WTC11 (cell line): ENCODE results near the gene ZNF860. TPM values are rescaled to one million over a fixed set of nuclear protein-coding genes. Genes with fewer than 3 reads are reported as not detected.
A peak's percentile ranks its signal among the peaks of the same experiment; 100 is the strongest.

Experiments
- ATAC-seq: fragments of 200-7000 bp; cut with Tn5 transposase; 2 replicates; pipeline ENCODE4 v1.10.0; 2021; ENCODE audit warnings: mild to moderate bottlenecking, moderate library complexity
- CTCF ChIA-PET: fragments of 300-600 bp; sonication (Branson Sonifier 250); formaldehyde crosslinking; loops from one replicate; lab custom pipeline; 2021; ENCODE audit warnings: antibody characterized with exemption; lab: Charles Lee
- POLR2A ChIA-PET: fragments of 350-600 bp; sonication (Branson Sonifier 250); formaldehyde crosslinking; loops from one replicate; lab custom pipeline; 2021; ENCODE audit warnings: antibody characterized with exemption; lab: Charles Lee
- DNase-seq: peaks from one replicate; pipeline ENCODE4 v3.0.0; 2021; ENCODE audit warnings: low spot score
- H3K27ac Mint-ChIP-seq: 2 replicates; pipeline ENCODE4 v1.8.0; 2021; ENCODE audit warnings: mixed read lengths
- H3K27me3 Mint-ChIP-seq: 2 replicates; pipeline ENCODE4 v1.8.0; 2021; ENCODE audit warnings: low read depth, mild to moderate bottlenecking, moderate library complexity, mixed read lengths
- H3K36me3 Mint-ChIP-seq: 2 replicates; pipeline ENCODE4 v1.8.0; 2021; ENCODE audit warnings: mixed read lengths
- H3K4me1 Mint-ChIP-seq: 2 replicates; pipeline ENCODE4 v1.8.0; 2022; ENCODE audit warnings: mixed read lengths
- H3K4me3 Mint-ChIP-seq: 2 replicates; pipeline ENCODE4 v1.8.0; 2021; ENCODE audit warnings: mild to moderate bottlenecking, moderate library complexity, mixed read lengths
- H3K9me3 Mint-ChIP-seq: 2 replicates; pipeline ENCODE4 v1.8.0; 2021; ENCODE audit warnings: mixed read lengths
- ARID4B ChIP-seq: sonication (generic); formaldehyde crosslinking; IDR thresholded peaks from 2 replicates; pipeline ENCODE4 v1.8.0; 2023; ENCODE audit warnings: missing genetic modification reagents, mild to moderate bottlenecking, borderline replicate concordance
- ATF1 ChIP-seq: sonication (generic); formaldehyde crosslinking; IDR thresholded peaks from 2 replicates; pipeline ENCODE4 v1.8.1; 2023; ENCODE audit warnings: mild to moderate bottlenecking, moderate library complexity, missing genetic modification reagents
- CREM ChIP-seq: sonication (generic); formaldehyde crosslinking; IDR thresholded peaks from 2 replicates; pipeline ENCODE4 v1.8.1; 2022; ENCODE audit warnings: mild to moderate bottlenecking, missing genetic modification reagents, moderate library complexity
- ETV6 ChIP-seq: sonication (generic); formaldehyde crosslinking; IDR thresholded peaks from 2 replicates; pipeline ENCODE4 v1.8.1; 2022; ENCODE audit warnings: mild to moderate bottlenecking, missing genetic modification reagents
- FOXP1 ChIP-seq: sonication (generic); formaldehyde crosslinking; IDR thresholded peaks from 2 replicates; pipeline ENCODE4 v1.8.0; 2022; ENCODE audit warnings: missing genetic modification reagents, mild to moderate bottlenecking, moderate library complexity, borderline replicate concordance
- JAZF1 ChIP-seq: fragments of 250-450 bp; sonication (Bioruptor Pico); IDR thresholded peaks from 2 replicates; pipeline ENCODE4 v1.9.0; 2021; ENCODE audit warnings: moderate library complexity, mild to moderate bottlenecking, inconsistent platforms
- NR3C1 ChIP-seq: sonication (generic); formaldehyde crosslinking; conservative IDR thresholded peaks from 2 replicates; pipeline ENCODE4 v1.8.1; 2023; ENCODE audit warnings: low read depth, mild to moderate bottlenecking, missing genetic modification reagents
- PRDM15 ChIP-seq: sonication (generic); formaldehyde crosslinking; IDR thresholded peaks from 2 replicates; pipeline ENCODE4 v1.8.0; 2022; ENCODE audit warnings: missing genetic modification reagents
- PRRX2 ChIP-seq: fragments of 250-450 bp; sonication (Bioruptor Pico); IDR thresholded peaks from 2 replicates; pipeline ENCODE4 v1.8.0; 2021; ENCODE audit warnings: mild to moderate bottlenecking
- SP1 ChIP-seq: sonication (generic); formaldehyde crosslinking; conservative IDR thresholded peaks from 2 replicates; pipeline ENCODE4 v1.8.1; 2022; ENCODE audit warnings: missing genetic modification reagents
- USF2 ChIP-seq: sonication (generic); formaldehyde crosslinking; IDR thresholded peaks from 2 replicates; pipeline ENCODE4 v1.8.1; 2023; ENCODE audit warnings: mild to moderate bottlenecking, missing genetic modification reagents, moderate library complexity
- ZNF317 ChIP-seq: sonication (generic); formaldehyde crosslinking; IDR thresholded peaks from 2 replicates; pipeline ENCODE4 v1.8.1; 2023; ENCODE audit warnings: low read depth, mild to moderate bottlenecking, moderate library complexity, missing genetic modification reagents, borderline replicate concordance
- ZNF423 ChIP-seq: fragments of 250-450 bp; sonication (Bioruptor Pico); IDR thresholded peaks from 2 replicates; pipeline ENCODE4 v2.1.2; 2022; ENCODE audit warnings: mild to moderate bottlenecking, moderate library complexity
- ZNF425 ChIP-seq: fragments of 250-450 bp; sonication (Bioruptor Pico); conservative IDR thresholded peaks from 2 replicates; pipeline ENCODE4 v1.9.0; 2021; ENCODE audit warnings: mild to moderate bottlenecking
- ZNF512 ChIP-seq: sonication (generic); formaldehyde crosslinking; IDR thresholded peaks from 2 replicates; pipeline ENCODE4 v1.8.1; 2022; ENCODE audit warnings: missing genetic modification reagents, borderline replicate concordance
- total RNA-seq: library from RNA; stranded (reverse); gene quantifications from 3 replicates; pipeline ENCODE4 v1.2.3, GENCODE V29; 2021
- TF ChIP-seq, protein P1 (sequence below): sonication (generic); formaldehyde crosslinking; IDR thresholded peaks from 2 replicates; pipeline ENCODE4 v1.8.0; 2022; ENCODE audit warnings: mild to moderate bottlenecking, missing genetic modification reagents

The ZNF860 gene
- total RNA-seq, 1 experiment from 2014 or later = 6.5 TPM

- TF ChIP-seq ZNF425 (CRISPR knock-in tag) (no peak), CREM (CRISPR knock-in tag) (no peak), FOXP1 (no peak), NR3C1 (no peak), ETV6 (no peak), ATF1 (CRISPR knock-in tag) (no peak)
These were observed 21.8 kb downstream of the ZNF860 start (continued) for GRCh38 chr3:32003380-32003779.

DNA sequence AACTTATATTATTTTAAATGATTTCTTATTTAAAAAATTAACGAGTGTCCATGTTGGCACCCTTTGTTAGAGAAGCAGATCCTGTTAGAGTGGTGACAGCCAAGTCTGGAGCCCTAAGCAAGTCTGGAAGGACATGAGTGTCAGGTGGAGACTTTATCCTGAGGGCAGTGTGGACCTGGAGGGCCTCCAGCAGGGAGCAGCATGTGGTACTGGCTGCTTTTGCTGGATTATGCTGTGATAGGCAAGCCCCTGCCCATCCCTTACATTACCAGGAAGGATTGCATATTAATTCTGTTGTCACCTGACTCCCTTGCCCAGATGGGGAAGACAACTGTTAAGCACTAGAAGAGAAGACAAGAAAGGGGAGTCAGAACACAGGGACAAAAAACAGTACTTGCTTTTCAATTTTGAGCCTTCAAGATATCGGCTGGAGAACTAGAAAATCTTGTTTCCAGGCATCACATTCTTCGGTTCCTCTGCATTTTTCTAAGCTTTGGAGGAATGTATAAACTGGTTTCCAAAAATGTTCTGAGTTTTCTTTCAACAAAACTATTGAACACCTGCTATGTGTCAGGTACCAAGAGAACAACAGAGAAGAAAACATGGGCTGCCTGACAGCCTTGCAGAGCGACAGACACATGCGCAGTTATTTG lies 22.7 kb downstream of the ZNF860 start:
- DNase-seq (no peak), ATAC-seq (peak; percentile 47)
- ChIA-PET CTCF (no interaction called here), POLR2A (no interaction called here)
- no peak overlapping the region for H3K4me3 Mint-ChIP-seq
- H3K27ac Mint-ChIP-seq = no peak overlapping the region
- H3K9me3 Mint-ChIP-seq = no peaks in the 10 kb centered on the region
- no peaks in the 10 kb centered on the region for H3K36me3 Mint-ChIP-seq
- H3K27me3 Mint-ChIP-seq = no peaks in the 10 kb centered on the region
- TF ChIP-seq ZNF317 (CRISPR knock-in tag) (no peak), SP1 (CRISPR knock-in tag) (no peak), PRRX2 (CRISPR knock-in tag) (no peak), ATF1 (CRISPR knock-in tag) (no peak), ZNF423 (CRISPR knock-in tag) (no peak), JAZF1 (no peak), USF2 (peak; percentile 37), ZNF512 (CRISPR knock-in tag) (no peak)
- peaks cover 24% of the 10 kb centered on the region for H3K4me1 Mint-ChIP-seq

GRCh38 chr3:32009101-32009500 lies 27.6 kb downstream of the ZNF860 start:
- H3K9me3 Mint-ChIP-seq = peaks cover 34% of the 10 kb centered on the region
- no peak for ATAC-seq
- peaks cover 28% of the 10 kb centered on the region for H3K36me3 Mint-ChIP-seq
- H3K27me3 Mint-ChIP-seq = peaks cover 4% of the 10 kb centered on the region; the same call in 1 of the 2 replicates
- TF ChIP-seq, protein P1, sequence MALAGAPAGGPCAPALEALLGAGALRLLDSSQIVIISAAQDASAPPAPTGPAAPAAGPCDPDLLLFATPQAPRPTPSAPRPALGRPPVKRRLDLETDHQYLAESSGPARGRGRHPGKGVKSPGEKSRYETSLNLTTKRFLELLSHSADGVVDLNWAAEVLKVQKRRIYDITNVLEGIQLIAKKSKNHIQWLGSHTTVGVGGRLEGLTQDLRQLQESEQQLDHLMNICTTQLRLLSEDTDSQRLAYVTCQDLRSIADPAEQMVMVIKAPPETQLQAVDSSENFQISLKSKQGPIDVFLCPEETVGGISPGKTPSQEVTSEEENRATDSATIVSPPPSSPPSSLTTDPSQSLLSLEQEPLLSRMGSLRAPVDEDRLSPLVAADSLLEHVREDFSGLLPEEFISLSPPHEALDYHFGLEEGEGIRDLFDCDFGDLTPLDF (CRISPR knock-in tag) = no peak
- TF ChIP-seq, all 79 proteins: peak for 0
- ChIA-PET CTCF (interaction anchor here (0.9 to 2.0 kb wide), 2 partner anchors 10 to 264 kb away, joined by 3 to 6 read pairs; no protein-coding TSS in a partner anchor), POLR2A (no interaction called here)
- no peak for DNase-seq
- Mint-ChIP-seq H3K4me1 (peaks cover 5% of the 10 kb centered on the region), H3K4me3 (no peak overlapping the region), H3K27ac (no peak overlapping the region)

GRCh38 chr3:32009957-32010356 lies 28.4 kb downstream of the ZNF860 start:
- H3K4me1 Mint-ChIP-seq = no peaks in the 10 kb centered on the region
- peaks cover 38% of the 10 kb centered on the region for H3K9me3 Mint-ChIP-seq
- peaks cover 4% of the 10 kb centered on the region; the same call in 1 of the 2 replicates for H3K27me3 Mint-ChIP-seq
- TF ChIP-seq PRDM15 (no peak), ARID4B (CRISPR knock-in tag) (no peak)
- H3K27ac Mint-ChIP-seq = no peak overlapping the region
- no peak for ATAC-seq
- H3K4me3 Mint-ChIP-seq = no peak overlapping the region
- ChIA-PET CTCF (interaction anchor here (0.9 to 2.0 kb wide), 2 partner anchors 9 to 265 kb away, joined by 3 to 6 read pairs; no protein-coding TSS in a partner anchor), POLR2A (no interaction called here)
- peaks cover 28% of the 10 kb centered on the region for H3K36me3 Mint-ChIP-seq
- no peak for DNase-seq
